SIG-M5 treated with dmso at 0.1 percent for 504 hours (cell line): ENCODE data around the gene SLC16A8.

Experiments
- DNase-seq: peaks from one replicate; lab custom pipeline; 2025; ENCODE audit not compliant: unreplicated experiment; lab: John Stamatoyannopoulos, UW

The SLC16A8 gene

GRCh38 chr22:38114484-38115398 is 30.8 kb upstream of the SLC16A8 start:
- DNase-seq, result peak; percentile 57

- no peak for DNase-seq
Measured at GRCh38 chr22:38112381-38112780, 28.4 kb upstream of the SLC16A8 start.

GRCh38 chr22:38111925-38112355 is 28.0 kb upstream of the SLC16A8 start:
- no peak for DNase-seq

- no peak for DNase-seq
Measured at GRCh38 chr22:38110863-38111852, 27.2 kb upstream of the SLC16A8 start.

GRCh38 chr22:38110008-38110862 is 26.3 kb upstream of the SLC16A8 start, which contains the start of gene BAIAP2L2:
TSS of gene BAIAP2L2 (minus strand) at chr22:38110684. CDS start at chr22:38110525, 159 bp downstream.
- no peak for DNase-seq

- DNase-seq, result no peak
Measured at GRCh38 chr22:38109371-38110001, 25.5 kb upstream of the SLC16A8 start.

- DNase-seq, result no peak
Measured at GRCh38 chr22:38108561-38109319, 24.8 kb upstream of the SLC16A8 start.

GRCh38 chr22:38107692-38108515 is 23.9 kb upstream of the SLC16A8 start:
- no peak for DNase-seq

- no peak for DNase-seq
Measured at GRCh38 chr22:38106814-38107578, 23.0 kb upstream of the SLC16A8 start.

- peak; percentile 20 for DNase-seq
Measured at GRCh38 chr22:38104084-38104483, 20.1 kb upstream of the SLC16A8 start.

- DNase-seq, result no peak
Measured at GRCh38 chr22:38103641-38104040, 19.7 kb upstream of the SLC16A8 start.

GRCh38 chr22:38098410-38099249 is 14.6 kb upstream of the SLC16A8 start:
- DNase-seq, result no peak

- no peak for DNase-seq
Measured at GRCh38 chr22:38097557-38098409, 13.8 kb upstream of the SLC16A8 start.

GRCh38 chr22:38097058-38097457 is 13.1 kb upstream of the SLC16A8 start:
- DNase-seq, result no peak

- no peak for DNase-seq
Measured at GRCh38 chr22:38089474-38089851, 5.5 kb upstream of the SLC16A8 start.
